GM19238 (cell line): Measurements from ENCODE around the gene ARHGAP25.

Experiments used
- DNase-seq: peaks from one replicate; pipeline ENCODE4 v3.0.0; 2011; ENCODE audit warnings: low spot score; ENCODE audit not compliant: insufficient read length

The ARHGAP25 gene

GRCh38 chr2:68829749-68830148 lies 95.1 kb downstream of the ARHGAP25 start:
- no peak for DNase-seq

- DNase-seq: no peak
Observed at GRCh38 chr2:68831686-68832232, 97.1 kb downstream of the ARHGAP25 start.

GRCh38 chr2:68832233-68832869 lies 97.7 kb downstream of the ARHGAP25 start:
- no peak for DNase-seq

- DNase-seq: no peak
Observed at GRCh38 chr2:68833162-68833561, 98.6 kb downstream of the ARHGAP25 start.

GRCh38 chr2:68834737-68835376 lies 100.2 kb downstream of the ARHGAP25 start:
- no peak for DNase-seq

- no peak for DNase-seq
Observed at GRCh38 chr2:68835621-68836020, 101.0 kb downstream of the ARHGAP25 start.

GRCh38 chr2:68837164-68837860 lies 102.7 kb downstream of the ARHGAP25 start:
- peak; percentile 35 for DNase-seq

- DNase-seq: no peak
Observed at GRCh38 chr2:68837861-68838341, 103.3 kb downstream of the ARHGAP25 start.

- no peak for DNase-seq
Observed at GRCh38 chr2:68838641-68839040, 104.0 kb downstream of the ARHGAP25 start.

GRCh38 chr2:68839260-68839833 lies 104.7 kb downstream of the ARHGAP25 start:
- no peak for DNase-seq

- no peak for DNase-seq
Observed at GRCh38 chr2:68845043-68845442, 110.4 kb downstream of the ARHGAP25 start.

GRCh38 chr2:68846091-68846490 lies 111.5 kb downstream of the ARHGAP25 start:
- DNase-seq: no peak

GRCh38 chr2:68847751-68848150 lies 113.1 kb downstream of the ARHGAP25 start:
- no peak for DNase-seq

- no peak for DNase-seq
Observed at GRCh38 chr2:68849579-68850030, 115.0 kb downstream of the ARHGAP25 start.

- no peak for DNase-seq
Observed at GRCh38 chr2:68850524-68850923, 115.9 kb downstream of the ARHGAP25 start.

- DNase-seq: no peak
Observed at GRCh38 chr2:68853035-68853434, 118.4 kb downstream of the ARHGAP25 start.

- DNase-seq: no peak
Observed at GRCh38 chr2:68853915-68854314, 119.3 kb downstream of the ARHGAP25 start.

GRCh38 chr2:68854476-68854875 lies 119.9 kb downstream of the ARHGAP25 start:
- DNase-seq: no peak

- DNase-seq: no peak
Observed at GRCh38 chr2:68855550-68855949, 120.9 kb downstream of the ARHGAP25 start.

- no peak for DNase-seq
Observed at GRCh38 chr2:68857202-68857845, 122.7 kb downstream of the ARHGAP25 start.

GRCh38 chr2:68857855-68858456 lies 123.3 kb downstream of the ARHGAP25 start:
- DNase-seq: no peak
